Measurements from ENCODE around the gene HIPK1.
A peak's percentile ranks its signal among the peaks of the same experiment; 100 is the strongest.
"Not testable (repeated sequence)": the region's sequence is repeated elsewhere in the genome, so short reads cannot be mapped to it uniquely, and the experiment has no call there.

The HIPK1 gene

GRCh38 chr1:113983826-113984225 lies 54.7 kb downstream of the HIPK1 start:
- no peak for DNase-seq

GRCh38 chr1:113984710-113985109 lies 55.6 kb downstream of the HIPK1 start:
- no peak for DNase-seq

GRCh38 chr1:113986802-113987201 lies 57.7 kb downstream of the HIPK1 start:
- no peak for DNase-seq

- DNase-seq: no peak
Observed at GRCh38 chr1:113987259-113987658, 58.1 kb downstream of the HIPK1 start.

- DNase-seq: no peak
Observed at GRCh38 chr1:113990530-113990929, 61.4 kb downstream of the HIPK1 start.

GRCh38 chr1:113990961-113991360 lies 61.8 kb downstream of the HIPK1 start:
- no peak for DNase-seq

GRCh38 chr1:113991467-113991997 lies 62.4 kb downstream of the HIPK1 start:
- DNase-seq: no peak

- DNase-seq: no peak
Observed at GRCh38 chr1:113993072-113993471, 63.9 kb downstream of the HIPK1 start.

- DNase-seq: no peak
Observed at GRCh38 chr1:113993766-113994165, 64.6 kb downstream of the HIPK1 start.

- DNase-seq: no peak
Observed at GRCh38 chr1:113995382-113995781, 66.3 kb downstream of the HIPK1 start.

- no peak for DNase-seq
Observed at GRCh38 chr1:113998361-113998760, 69.2 kb downstream of the HIPK1 start.

GRCh38 chr1:113999233-113999632 lies 70.1 kb downstream of the HIPK1 start:
- DNase-seq: no peak

- DNase-seq: no peak
Observed at GRCh38 chr1:113999799-114000198, 70.7 kb downstream of the HIPK1 start.

GRCh38 chr1:114000406-114000805 lies 71.3 kb downstream of the HIPK1 start:
- DNase-seq: no peak

- DNase-seq: peak; percentile 76
Observed at GRCh38 chr1:114002492-114003239, 73.5 kb downstream of the HIPK1 start.

- DNase-seq: no peak
Observed at GRCh38 chr1:114003431-114003830, 74.3 kb downstream of the HIPK1 start.

GRCh38 chr1:114006825-114007224 lies 77.7 kb downstream of the HIPK1 start:
- not testable (repeated sequence) for DNase-seq

- no peak for DNase-seq
Observed at GRCh38 chr1:114008480-114008941, 79.4 kb downstream of the HIPK1 start.

GRCh38 chr1:114008993-114009392 lies 79.9 kb downstream of the HIPK1 start:
- no peak for DNase-seq

- DNase-seq: no peak
Observed at GRCh38 chr1:114009393-114009792, 80.3 kb downstream of the HIPK1 start.

- DNase-seq: no peak
Observed at GRCh38 chr1:114010433-114011184, 81.5 kb downstream of the HIPK1 start.

- DNase-seq: no peak
Observed at GRCh38 chr1:114011796-114012195, 82.7 kb downstream of the HIPK1 start.

- no peak for DNase-seq
Observed at GRCh38 chr1:114015075-114015474, 86.0 kb downstream of the HIPK1 start.

GRCh38 chr1:114019724-114020123 lies 90.6 kb downstream of the HIPK1 start:
- DNase-seq: not testable (repeated sequence)
